GM10266 (cell line): ENCODE data around the gene SAT2.

ENCODE experiments used
- DNase-seq: peaks from one replicate; pipeline ENCODE4 v3.0.0; 2012; ENCODE audit errors: extremely low spot score
- TF ChIP-seq, protein P1 (sequence below): IDR thresholded peaks from 2 replicates; pipeline ENCODE4 v1.5.1; 2012; ENCODE audit warnings: mild to moderate bottlenecking, low read depth; ENCODE audit not compliant: control insufficient read depth, insufficient read depth; ENCODE audit errors: missing control alignments

Gene SAT2

GRCh38 chr17:7627250-7628121, at the start of gene SAT2:
Gene SAT2 (minus strand): TSS chr17:7627821. CDS start chr17:7627635, 186 bp downstream.
- peak; percentile 96 for DNase-seq
- TF ChIP-seq, protein P1, sequence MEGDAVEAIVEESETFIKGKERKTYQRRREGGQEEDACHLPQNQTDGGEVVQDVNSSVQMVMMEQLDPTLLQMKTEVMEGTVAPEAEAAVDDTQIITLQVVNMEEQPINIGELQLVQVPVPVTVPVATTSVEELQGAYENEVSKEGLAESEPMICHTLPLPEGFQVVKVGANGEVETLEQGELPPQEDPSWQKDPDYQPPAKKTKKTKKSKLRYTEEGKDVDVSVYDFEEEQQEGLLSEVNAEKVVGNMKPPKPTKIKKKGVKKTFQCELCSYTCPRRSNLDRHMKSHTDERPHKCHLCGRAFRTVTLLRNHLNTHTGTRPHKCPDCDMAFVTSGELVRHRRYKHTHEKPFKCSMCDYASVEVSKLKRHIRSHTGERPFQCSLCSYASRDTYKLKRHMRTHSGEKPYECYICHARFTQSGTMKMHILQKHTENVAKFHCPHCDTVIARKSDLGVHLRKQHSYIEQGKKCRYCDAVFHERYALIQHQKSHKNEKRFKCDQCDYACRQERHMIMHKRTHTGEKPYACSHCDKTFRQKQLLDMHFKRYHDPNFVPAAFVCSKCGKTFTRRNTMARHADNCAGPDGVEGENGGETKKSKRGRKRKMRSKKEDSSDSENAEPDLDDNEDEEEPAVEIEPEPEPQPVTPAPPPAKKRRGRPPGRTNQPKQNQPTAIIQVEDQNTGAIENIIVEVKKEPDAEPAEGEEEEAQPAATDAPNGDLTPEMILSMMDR = no peak

GRCh38 chr17:7676533-7676932, 48.9 kb upstream of the SAT2 start:
- TF ChIP-seq, protein P1 = no peak
- DNase-seq = no peak

GRCh38 chr17:7674934-7675333, 47.3 kb upstream of the SAT2 start:
- TF ChIP-seq, protein P1 = no peak
- no peak for DNase-seq

GRCh38 chr17:7673239-7673638, 45.6 kb upstream of the SAT2 start:
- DNase-seq = no peak
- TF ChIP-seq, protein P1 = peak; percentile 30

DNA sequence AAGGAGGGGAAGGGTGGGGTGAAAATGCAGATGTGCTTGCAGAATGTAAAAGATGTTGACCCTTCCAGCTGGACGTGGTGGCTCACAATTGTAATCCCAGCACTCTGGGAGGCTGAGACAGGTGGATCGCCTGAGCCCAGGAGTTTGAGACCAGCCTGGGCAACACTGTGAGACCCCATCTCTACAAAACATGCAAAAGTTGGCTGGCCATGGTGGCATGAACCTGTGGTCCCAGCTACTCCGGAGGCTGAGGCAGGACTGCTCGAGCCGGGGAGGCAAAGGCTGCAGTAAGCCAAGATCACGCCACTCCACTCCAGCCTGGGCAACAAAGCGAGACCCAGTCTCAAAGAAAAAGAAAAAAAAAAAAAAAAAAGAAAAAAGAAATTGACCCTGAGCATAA, 40.9 kb upstream of the SAT2 start:
- DNase-seq = no peak
- TF ChIP-seq, protein P1 = no peak

DNA sequence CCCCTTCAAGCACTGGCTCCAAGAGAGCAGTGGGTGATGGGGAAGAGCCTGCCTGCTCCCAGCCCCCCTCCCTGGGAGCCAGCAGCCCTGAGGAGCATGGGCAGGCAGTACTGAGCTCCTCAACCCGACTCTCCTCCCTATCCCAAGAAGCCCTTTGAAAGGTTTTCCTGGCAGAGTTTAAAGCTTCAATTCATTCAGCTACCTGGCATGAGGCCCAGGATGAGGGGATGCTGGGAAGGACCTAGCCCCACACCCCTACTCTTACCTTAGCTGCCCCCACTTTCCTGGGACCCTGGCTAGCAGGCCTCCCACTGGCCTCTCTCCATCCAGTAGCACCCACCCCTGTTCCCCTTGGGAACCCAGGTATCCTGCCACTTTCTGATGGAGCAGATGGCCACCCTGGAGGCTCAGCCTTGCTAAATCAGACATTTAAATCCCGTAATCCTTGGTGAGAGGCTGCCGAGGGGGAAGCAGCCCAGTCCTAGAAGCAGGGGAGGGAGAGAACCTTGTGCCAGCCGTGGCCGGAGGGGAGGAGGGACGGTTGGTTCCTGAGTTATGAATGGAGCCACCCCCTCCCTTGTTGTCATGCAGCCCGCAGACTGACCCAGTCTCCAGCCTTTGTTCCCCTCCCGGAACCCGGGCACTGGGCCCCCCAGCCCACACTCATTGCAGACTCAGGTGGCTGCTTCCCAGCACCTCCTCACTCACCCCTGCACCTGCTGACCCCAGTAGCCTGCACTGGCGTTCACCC, 40.2 kb upstream of the SAT2 start:
- no peak for DNase-seq
- TF ChIP-seq, protein P1 = no peak
